PC-9 (cell line): ENCODE measurements around the gene SETBP1. TPM values are rescaled to one million over a fixed set of nuclear protein-coding genes. Genes with fewer than 3 reads are reported as not detected.

ENCODE experiments used
- BruUV-seq: library from RNA; stranded (reverse); fragments of 400-500 nt; replicated peaks from 2 replicates; lab custom pipeline; 2021; lab: Mats Ljungman, UMichigan
- CTCF ChIA-PET: fragments of 300-600 bp; sonication (Branson Sonifier 250); formaldehyde crosslinking; loops from one replicate; lab custom pipeline; 2022; ENCODE audit warnings: antibody characterized with exemption; lab: Charles Lee
- POLR2A ChIA-PET: fragments of 300-600 bp; sonication (Branson Sonifier 250); formaldehyde crosslinking; loops from one replicate; lab custom pipeline; 2022; ENCODE audit warnings: antibody characterized with exemption; ENCODE audit not compliant: unreplicated experiment; lab: Charles Lee
- DNase-seq, 2 experiments: peaks; one replicate each; pipeline versions ENCODE4 v3.0.0 to v3.0.0-alpha.2; 2015 to 2022; ENCODE audit warnings: mixed read lengths in 1 of 2
- H2AFZ ChIP-seq: fragments of 200-600 bp; sonication (generic); 2 replicates; pipeline ENCODE4 v1.8.1; 2017; ENCODE audit warnings: antibody characterized with exemption
- H3F3A ChIP-seq: fragments of 200-600 bp; sonication (generic); 2 replicates; pipeline ENCODE4 v1.8.1; 2017; ENCODE audit warnings: antibody characterized with exemption, mild to moderate bottlenecking, low read depth; ENCODE audit not compliant: insufficient read depth
- H3K27ac ChIP-seq: fragments of 200-600 bp; sonication (generic); 2 replicates; pipeline ENCODE4 v1.6.1; 2016; ENCODE audit warnings: mixed run types
- H3K27me3 ChIP-seq: fragments of 200-600 bp; sonication (generic); 2 replicates; pipeline ENCODE4 v1.6.1; 2016; ENCODE audit warnings: low read depth, mixed run types; ENCODE audit not compliant: insufficient read depth
- H3K36me3 ChIP-seq: fragments of 200-600 bp; sonication (generic); 2 replicates; pipeline ENCODE4 v1.6.1; 2016; ENCODE audit warnings: low read depth, mixed run types
- H3K4me1 ChIP-seq: fragments of 200-600 bp; sonication (generic); replicated peaks from 2 replicates; pipeline ENCODE4 v1.6.1; 2016; ENCODE audit warnings: mixed run types; ENCODE audit not compliant: insufficient read depth
- H3K4me2 ChIP-seq: fragments of 200-600 bp; sonication (generic); 2 replicates; pipeline ENCODE4 v1.6.1; 2017; ENCODE audit warnings: mixed run types
- H3K4me3 ChIP-seq: fragments of 200-600 bp; sonication (generic); 2 replicates; pipeline ENCODE4 v1.6.1; 2016; ENCODE audit warnings: mixed run types
- H3K79me2 ChIP-seq: fragments of 200-600 bp; sonication (generic); 2 replicates; pipeline ENCODE4 v1.6.1; 2017; ENCODE audit warnings: low read depth, mixed run types
- H3K9me2 ChIP-seq: fragments of 200-600 bp; sonication (generic); 2 replicates; pipeline ENCODE4 v1.8.1; 2017; ENCODE audit warnings: mild to moderate bottlenecking; ENCODE audit not compliant: insufficient read depth
- H3K9me3 ChIP-seq: fragments of 200-600 bp; sonication (generic); 2 replicates; pipeline ENCODE4 v1.8.1; 2016; ENCODE audit warnings: low read depth; ENCODE audit not compliant: insufficient read depth
- H4K20me1 ChIP-seq: fragments of 200-600 bp; sonication (generic); 2 replicates; pipeline ENCODE4 v1.8.1; 2017; ENCODE audit not compliant: insufficient read depth
- EZH2 ChIP-seq: fragments of 200-600 bp; sonication (generic); IDR thresholded peaks from 2 replicates; pipeline ENCODE4 v1.8.0; 2017; ENCODE audit warnings: antibody characterized with exemption, low read depth
- intact Hi-C: fragments of 100-400 bp; cut with micrococcal nuclease; formaldehyde crosslinking; loops from one replicate; pipeline ENCODE4 v1.10.0; 2022; ENCODE audit not compliant: unreplicated experiment
- total RNA-seq: library from RNA; stranded (reverse); gene quantifications from 2 replicates; pipeline ENCODE4 v1.2.3, GENCODE V29; 2021
- TF ChIP-seq, protein P1 (sequence below): fragments of 200-600 bp; sonication (generic); conservative IDR thresholded peaks from 2 replicates; pipeline ENCODE4 v1.6.1; 2017; ENCODE audit warnings: mixed run types, antibody characterized with exemption, mild to moderate bottlenecking, moderate library complexity

Gene SETBP1
- total RNA-seq, 1 experiment from 2014 or later = 9.0 TPM

DNA sequence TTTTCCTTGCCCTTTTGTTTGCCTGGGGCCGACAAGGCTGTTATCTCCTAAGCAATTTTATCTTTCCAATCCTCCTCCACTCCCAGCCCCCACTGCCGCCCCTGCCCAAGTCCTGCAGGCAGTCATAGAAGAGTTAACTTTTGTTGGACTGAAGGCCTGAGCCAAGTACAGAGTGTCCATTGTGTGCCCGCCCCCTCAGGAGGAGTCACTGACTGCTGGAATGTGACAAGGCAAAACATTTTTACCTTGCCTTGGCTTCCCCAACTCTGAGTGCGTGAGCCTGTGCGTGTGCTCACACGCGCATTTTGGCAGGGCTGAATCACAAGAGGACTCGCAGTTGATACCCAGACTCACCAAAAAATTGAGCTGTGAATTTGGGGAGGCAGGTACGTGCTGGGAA lies 16.2 kb downstream of the SETBP1 start:
- Histone ChIP-seq H3K9me2 (no peaks in the 10 kb centered on the region), H3K27ac (no peak overlapping the region), H3K9me3 (no peaks in the 10 kb centered on the region; the same call in 1 of the 2 replicates), H3K27me3 (no peaks in the 10 kb centered on the region), H3K4me3 (no peak overlapping the region), H3F3A (no peaks in the 10 kb centered on the region), H2AFZ (no peak overlapping the region), H3K79me2 (no peaks in the 10 kb centered on the region), H3K4me2 (no peak overlapping the region), H4K20me1 (no peaks in the 10 kb centered on the region), H3K36me3 (no peaks in the 10 kb centered on the region), H3K4me1 (no peaks in the 10 kb centered on the region)
- CTCF ChIA-PET = no interaction called here
- intact Hi-C loops = no loop called here
- POLR2A ChIA-PET = interaction anchor here (0.6 to 0.7 kb wide), 2 partner anchors 379 to 1069 kb away, joined by 3 read pairs; no protein-coding TSS in a partner anchor
- TF ChIP-seq, protein P1, sequence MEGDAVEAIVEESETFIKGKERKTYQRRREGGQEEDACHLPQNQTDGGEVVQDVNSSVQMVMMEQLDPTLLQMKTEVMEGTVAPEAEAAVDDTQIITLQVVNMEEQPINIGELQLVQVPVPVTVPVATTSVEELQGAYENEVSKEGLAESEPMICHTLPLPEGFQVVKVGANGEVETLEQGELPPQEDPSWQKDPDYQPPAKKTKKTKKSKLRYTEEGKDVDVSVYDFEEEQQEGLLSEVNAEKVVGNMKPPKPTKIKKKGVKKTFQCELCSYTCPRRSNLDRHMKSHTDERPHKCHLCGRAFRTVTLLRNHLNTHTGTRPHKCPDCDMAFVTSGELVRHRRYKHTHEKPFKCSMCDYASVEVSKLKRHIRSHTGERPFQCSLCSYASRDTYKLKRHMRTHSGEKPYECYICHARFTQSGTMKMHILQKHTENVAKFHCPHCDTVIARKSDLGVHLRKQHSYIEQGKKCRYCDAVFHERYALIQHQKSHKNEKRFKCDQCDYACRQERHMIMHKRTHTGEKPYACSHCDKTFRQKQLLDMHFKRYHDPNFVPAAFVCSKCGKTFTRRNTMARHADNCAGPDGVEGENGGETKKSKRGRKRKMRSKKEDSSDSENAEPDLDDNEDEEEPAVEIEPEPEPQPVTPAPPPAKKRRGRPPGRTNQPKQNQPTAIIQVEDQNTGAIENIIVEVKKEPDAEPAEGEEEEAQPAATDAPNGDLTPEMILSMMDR = no peak
- TF ChIP-seq EZH2 = no peak
- no TSS peak for BruUV-seq
- no peak for DNase-seq

DNA sequence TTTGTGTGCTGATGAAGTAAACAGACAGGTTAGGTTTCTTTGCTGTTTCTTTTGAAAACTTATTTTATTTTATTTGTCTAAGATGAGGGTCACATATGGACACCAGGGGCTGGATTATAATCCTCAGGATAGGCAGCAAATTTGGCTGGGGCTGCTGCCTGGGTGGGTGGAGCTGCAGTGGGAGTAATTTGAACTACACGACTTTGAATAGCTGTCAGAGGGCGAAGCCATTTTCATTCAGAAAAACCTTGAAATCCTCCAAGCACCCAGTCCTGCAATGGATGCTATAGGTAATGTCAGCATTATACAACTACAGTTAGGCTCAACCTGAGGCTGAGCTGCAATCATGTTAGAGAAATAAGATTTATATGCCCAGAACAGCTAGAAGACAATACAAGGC lies 16.6 kb downstream of the SETBP1 start:
- Histone ChIP-seq H3K4me1 (no peaks in the 10 kb centered on the region), H3K9me2 (no peaks in the 10 kb centered on the region), H3K27ac (no peak overlapping the region), H4K20me1 (no peaks in the 10 kb centered on the region), H3K9me3 (no peaks in the 10 kb centered on the region; the same call in 1 of the 2 replicates), H2AFZ (no peak overlapping the region), H3K4me2 (no peak overlapping the region), H3K4me3 (no peak overlapping the region), H3K36me3 (no peaks in the 10 kb centered on the region), H3K27me3 (no peaks in the 10 kb centered on the region), H3K79me2 (no peaks in the 10 kb centered on the region), H3F3A (no peaks in the 10 kb centered on the region)
- intact Hi-C loops = no loop called here
- no TSS peak for BruUV-seq
- CTCF ChIA-PET = no interaction called here
- TF ChIP-seq, protein P1 = no peak
- no peak for TF ChIP-seq EZH2
- DNase-seq = no peak
- POLR2A ChIA-PET = interaction anchor here (0.6 to 0.7 kb wide), 2 partner anchors 379 to 1069 kb away, joined by 3 read pairs; no protein-coding TSS in a partner anchor

DNA sequence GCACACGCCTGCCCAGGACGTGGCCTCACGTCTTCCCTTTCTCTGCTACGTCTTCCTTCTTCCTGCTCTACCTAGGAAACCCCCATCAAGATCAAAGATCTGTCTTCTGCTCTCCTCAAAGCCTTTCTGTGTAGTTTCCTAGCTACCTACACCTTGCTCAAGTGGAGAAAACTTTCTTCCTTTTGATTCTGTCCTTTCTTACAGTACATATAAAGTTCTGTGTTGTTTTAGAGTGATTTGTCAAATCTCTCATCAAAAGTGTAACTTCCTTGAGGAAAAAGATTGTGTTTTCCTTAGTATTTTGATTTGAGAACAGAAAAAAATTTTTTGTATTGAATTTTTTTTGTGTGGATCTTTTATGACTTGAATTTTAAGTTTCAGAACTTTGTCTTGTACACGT lies 17.8 kb downstream of the SETBP1 start:
- H3K4me2 ChIP-seq = no peak overlapping the region
- H3K36me3 ChIP-seq = no peaks in the 10 kb centered on the region
- POLR2A ChIA-PET = no interaction called here
- DNase-seq = no peak
- CTCF ChIA-PET = no interaction called here
- no peaks in the 10 kb centered on the region for H3K4me1 ChIP-seq
- H3K4me3 ChIP-seq = no peak overlapping the region
- no peaks in the 10 kb centered on the region for H3K9me2 ChIP-seq
- no peaks in the 10 kb centered on the region for H4K20me1 ChIP-seq
- no peak overlapping the region for H2AFZ ChIP-seq
- TF ChIP-seq, protein P1 = no peak
- TF ChIP-seq EZH2 = no peak
- H3K79me2 ChIP-seq = no peaks in the 10 kb centered on the region
- H3K9me3 ChIP-seq = no peaks in the 10 kb centered on the region
- no TSS peak for BruUV-seq
- H3K27me3 ChIP-seq = no peaks in the 10 kb centered on the region
- H3F3A ChIP-seq = no peaks in the 10 kb centered on the region
- intact Hi-C loops = no loop called here
- no peak overlapping the region for H3K27ac ChIP-seq
